ENCODE data around the gene POU2F3. TPM values are rescaled to one million over a fixed set of nuclear protein-coding genes. Genes with fewer than 3 reads are reported as not detected.
A peak's percentile ranks its signal among the peaks of the same experiment; 100 is the strongest.

The POU2F3 gene
- total and polyA plus RNA-seq, 2 of the 4 experiments (the other 2 are of a cell fraction), result under 0.01 to 0.09 TPM

DNA sequence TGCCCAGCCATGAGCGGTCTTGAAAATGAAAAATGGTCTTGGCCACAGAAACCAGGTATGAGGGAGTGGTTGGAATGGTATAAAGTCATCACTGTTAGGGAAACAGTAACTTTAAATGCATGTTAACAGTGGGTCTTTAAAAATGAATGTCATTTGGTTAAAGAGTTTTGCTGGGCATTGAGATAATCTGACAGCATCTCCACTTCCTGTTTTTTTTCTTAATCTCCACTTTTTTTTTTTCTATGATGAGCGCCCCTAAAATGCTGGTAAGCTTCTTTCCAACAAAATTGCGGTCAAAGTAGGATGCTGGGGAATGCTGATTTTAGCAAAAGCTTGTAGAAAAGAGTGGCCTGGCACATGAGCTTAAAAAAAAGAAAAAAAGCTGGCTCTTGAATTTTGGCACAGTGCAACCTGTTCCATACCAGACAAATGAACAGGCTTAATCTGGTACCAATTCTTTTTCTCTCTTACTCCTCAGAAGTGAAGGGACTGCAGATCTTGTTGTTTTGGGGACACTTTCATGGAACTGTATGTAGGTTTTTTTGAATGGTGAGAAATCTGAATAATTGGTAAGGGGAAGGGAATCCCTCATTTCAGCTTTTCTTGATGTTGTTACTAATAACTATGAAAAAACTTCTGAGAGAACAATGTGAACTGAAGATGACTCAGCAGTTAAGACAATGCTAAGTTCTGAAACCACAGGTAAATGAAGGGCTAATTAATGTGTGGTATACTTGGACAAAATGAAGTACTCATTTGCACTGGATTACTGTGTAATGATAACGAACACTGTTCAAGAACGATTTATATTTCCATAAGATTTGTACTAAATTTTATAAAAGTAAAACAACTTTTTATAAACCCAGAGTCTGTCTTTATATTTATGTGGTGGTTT lies 93.1 kb downstream of the POU2F3 start:
- in situ Hi-C loops (cut with MboI; ENCODE audit: low sequenced_read_pairs), result loop anchor here (25.0 kb wide), 1 partner anchor 104 kb away; no protein-coding TSS in a partner anchor
- Histone ChIP-seq H3K4me3 (ENCODE audit: insufficient read depth, low read depth, low read length) (no peak overlapping the region), H3K4me1 (ENCODE audit: control insufficient read depth, insufficient read depth, low read length) (peaks cover 13% of the 10 kb centered on the region), H3K9me3 (ENCODE audit: control insufficient read depth, insufficient read depth, low read length) (no peaks in the 10 kb centered on the region), H2BK20ac (ENCODE audit: low read depth, low read length) (no peak overlapping the region; the same call in 1 of the 2 replicates), H3K14ac (replicated peaks; ENCODE audit: low read depth, low read length) (no peak overlapping the region), H4K8ac (ENCODE audit: low read depth in 2 of 2, low read length in 2 of 2) (peak overlapping the region in 1 of 2 experiments; percentile 8; a peak in 1 of 4 replicates), H2BK120ac (ENCODE audit: low read depth, low read length) (peak overlapping the region; percentile 58), H4K20me1 (ENCODE audit: insufficient read depth, low read length) (peaks cover 18% of the 10 kb centered on the region), H3K9me1 (ENCODE audit: insufficient read depth, low read length) (peaks cover 15% of the 10 kb centered on the region; the same call in 1 of the 2 replicates), H3K4ac (ENCODE audit: low read depth, low read length) (peak overlapping the region; percentile 37; the same call in 1 of the 2 replicates), H2AK5ac (ENCODE audit: low read depth, low read length) (peak overlapping the region; percentile 63; the same call in 1 of the 2 replicates), H3K36me3 (ENCODE audit: control insufficient read depth, insufficient read depth, low read length) (peaks cover 7% of the 10 kb centered on the region), H2AK9ac (replicated peaks; ENCODE audit: low read depth, low read length, poor library complexity) (no peak overlapping the region), H4K91ac (ENCODE audit: insufficient read depth, low read depth, low read length) (no peak overlapping the region), H3K4me2 (ENCODE audit: low read depth, low read length) (no peak overlapping the region), H2BK5ac (ENCODE audit: low read depth, low read length, poor library complexity, severe bottlenecking) (peak overlapping the region; percentile 36), H3K27ac (ENCODE audit: insufficient read depth, low read length) (no peak overlapping the region), H3K79me1 (ENCODE audit: low read depth in 1 of 2, low read length in 2 of 2) (peaks cover 19 to 44% of the 10 kb centered on the region in 2 experiments), H2AFZ (replicated peaks; ENCODE audit: low read length, poor library complexity) (no peak overlapping the region), H3K56ac (ENCODE audit: extremely low read depth, insufficient read depth, low read length) (no peak overlapping the region), H3K18ac (ENCODE audit: low read depth, low read length) (no peak overlapping the region), H4K5ac (ENCODE audit: low read depth, low read length) (no peak overlapping the region), H2BK15ac (ENCODE audit: low read depth, low read length) (peak overlapping the region; percentile 18; the same call in 1 of the 3 replicates), H3K23ac (ENCODE audit: low read depth, low read length) (no peak overlapping the region), H3K9ac (ENCODE audit: low read depth, low read length) (no peak overlapping the region), H3K27me3 (ENCODE audit: control insufficient read depth, insufficient read depth, low read length) (no peaks in the 10 kb centered on the region)
- TF ChIP-seq CEBPB (IDR thresholded peaks at IDR 0.05; ENCODE audit: low read depth, low read length) (no peak), RAD21 (IDR thresholded peaks at IDR 0.05; ENCODE audit: low read length) (no peak), FOS (IDR thresholded peaks at IDR 0.05; ENCODE audit: low read depth, low read length) (no peak), MAFK (IDR thresholded peaks at IDR 0.05; ENCODE audit: low read depth, low read length) (peak; percentile 76), POLR2A (IDR thresholded peaks at IDR 0.05; ENCODE audit: low read depth, low read length) (no peak), CHD1 (IDR thresholded peaks at IDR 0.05; ENCODE audit: low read depth, low read length) (no peak), SMC3 (IDR thresholded peaks at IDR 0.05; ENCODE audit: low read depth, low read length) (no peak), RFX5 (IDR thresholded peaks at IDR 0.05; ENCODE audit: low read depth, low read length) (no peak), MAZ (IDR thresholded peaks at IDR 0.05; ENCODE audit: borderline replicate concordance, low read depth, low read length) (no peak), MXI1 (IDR thresholded peaks at IDR 0.05; ENCODE audit: borderline replicate concordance, low read depth, low read length) (no peak), NFE2L2 (IDR thresholded peaks at IDR 0.05; ENCODE audit: low read depth, low read length) (peak; percentile 95), RCOR1 (IDR thresholded peaks at IDR 0.05; ENCODE audit: insufficient replicate concordance, low read length) (no peak)
- BruUV-seq (replicated peaks), result no TSS peak
- ATAC-seq (ENCODE audit: low read depth) (no peak), DNase-seq (no peak)
- intact Hi-C loops (cut with micrococcal nuclease), result loop anchor here (5.0 to 10.0 kb wide), 5 partner anchors 169 to 1262 kb away; no protein-coding TSS in a partner anchor
- CTCF ChIA-PET, result interaction anchor here (0.6 kb wide), 1 partner anchor 657 kb away, joined by 3 read pairs; no protein-coding TSS in a partner anchor
- WGBS, 2 experiments (ENCODE audit: extremely low coverage in 2 of 2, insufficient read length in 1 of 2), result no CpG with 5 or more reads among the region's 5 CpGs
- dilution Hi-C loops (cut with HindIII; ENCODE audit: low sequenced_read_pairs, unreplicated experiment), result no loop called here
- POLR2A ChIA-PET (ENCODE audit: unreplicated experiment), result interaction anchor here (0.6 to 0.7 kb wide), 3 partner anchors 9 to 1757 kb away, joined by 3 to 11 read pairs (median 4); no protein-coding TSS in a partner anchor
